ENCODE measurements around the gene COL6A3. TPM values are rescaled to one million over a fixed set of nuclear protein-coding genes. Genes with fewer than 3 reads are reported as not detected.

The COL6A3 gene
- total RNA-seq, 1 donor from 2014 or later: 264 TPM

GRCh38 chr2:237276716-237277490 lies 137.1 kb downstream of the COL6A3 start:
- Mint-ChIP-seq H3K27me3 (ENCODE audit: low read depth) (no peaks in the 10 kb centered on the region), H3K4me1 (ENCODE audit: low read depth) (peaks cover 45% of the 10 kb centered on the region), H3K36me3 (ENCODE audit: low read depth) (peaks cover 1% of the 10 kb centered on the region), H3K27ac (ENCODE audit: unreplicated experiment) (no peak overlapping the region), H3K4me3 (ENCODE audit: unreplicated experiment) (no peak overlapping the region), H3K9me3 (ENCODE audit: low read depth) (peaks cover 8% of the 10 kb centered on the region)
- no peak for TF ChIP-seq CTCF (IDR thresholded peaks at IDR 0.05)
- DNase-seq (ENCODE audit: low spot score): no peak

Other genes with a start within 250 kb of the COL6A3 start
- gene MLPH, start 73.1 kb upstream of the COL6A3 start, total RNA-seq: 3.7 to 6.1 TPM (median 5.6 TPM) in 3 replicates
- not detected in 3 replicates for gene PRLH, start 152.4 kb upstream of the COL6A3 start, total RNA-seq
- gene RAB17, start 176.6 kb upstream of the COL6A3 start, total RNA-seq: 0.25 to 0.95 TPM (median 0.68 TPM) in 3 replicates
- gene LRRFIP1, start 213.4 kb upstream of the COL6A3 start, total RNA-seq: 84.7 to 97.5 TPM (median 91.5 TPM) in 3 replicates

All from chondrocyte (in vitro differentiated cells).